IPS-11a (cell line): ENCODE results near the gene PCBP3.

Experiments
- H3K4me3 ChIP-seq: one replicate; pipeline ENCODE4 v1.5.1; 2013; ENCODE audit warnings: low read depth, low read length, control low read depth

The PCBP3 gene

DNA sequence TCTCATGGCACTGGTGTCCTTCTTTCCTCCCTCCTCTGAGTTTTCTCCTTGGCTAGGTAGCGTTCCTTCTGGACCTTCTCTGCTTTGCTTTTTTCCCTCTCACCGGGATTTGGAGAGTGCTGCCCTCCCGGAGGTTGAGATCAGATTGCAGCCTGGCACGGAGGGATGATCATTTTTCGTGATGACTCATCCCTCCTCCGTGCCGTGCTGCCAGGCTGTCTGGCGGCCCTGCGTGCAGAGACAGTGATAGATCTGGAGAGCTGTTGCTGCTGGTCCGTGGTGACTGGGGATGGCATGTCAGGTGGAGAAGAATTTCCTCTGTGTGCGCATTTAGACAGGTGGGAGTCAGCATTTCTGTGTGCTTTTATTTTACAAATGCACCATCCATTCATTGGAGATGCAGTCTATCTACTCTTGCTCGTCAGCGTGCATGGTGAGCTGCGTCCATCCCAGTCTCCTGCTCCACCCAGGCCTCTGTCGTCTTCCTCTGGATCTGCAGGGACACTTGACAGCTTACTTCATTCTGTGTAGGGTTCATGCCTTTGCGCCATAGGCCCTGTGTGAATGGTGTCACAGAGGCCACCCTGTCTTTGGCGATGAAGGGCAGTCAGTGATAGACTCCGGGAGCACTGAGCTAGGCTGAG, 104.4 kb downstream of the PCBP3 start:
- H3K4me3 ChIP-seq, result no peak overlapping the region

DNA sequence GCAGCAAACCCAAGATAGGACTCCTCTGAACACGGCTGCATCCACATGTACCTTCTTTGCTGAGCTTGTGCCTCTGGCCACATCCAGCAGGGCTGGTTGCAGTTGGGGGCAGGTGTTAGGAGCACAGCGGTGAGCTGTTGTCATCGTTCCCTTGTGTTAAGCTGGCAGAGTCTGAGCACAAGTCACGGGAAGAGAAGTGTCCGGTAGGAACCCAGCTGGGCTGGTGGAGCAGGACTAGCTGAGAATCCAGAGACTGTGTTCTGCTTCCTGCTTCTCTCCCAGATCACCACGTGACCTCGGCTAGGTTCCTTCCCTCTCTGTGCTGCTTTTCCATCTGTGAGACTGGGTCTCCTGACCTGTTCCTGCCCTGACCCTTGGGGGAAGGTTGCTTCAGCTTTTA, 105.1 kb downstream of the PCBP3 start:
- no peak overlapping the region for H3K4me3 ChIP-seq

GRCh38 chr21:45749974-45750373, 106.4 kb downstream of the PCBP3 start:
- H3K4me3 ChIP-seq, result no peak overlapping the region

GRCh38 chr21:45750936-45751335, 107.4 kb downstream of the PCBP3 start:
- no peak overlapping the region for H3K4me3 ChIP-seq

- H3K4me3 ChIP-seq, result no peak overlapping the region
Observed at GRCh38 chr21:45753445-45753844, 109.9 kb downstream of the PCBP3 start.

- no peak overlapping the region for H3K4me3 ChIP-seq
Observed at GRCh38 chr21:45756029-45756428, 112.5 kb downstream of the PCBP3 start.

GRCh38 chr21:45756669-45757068, 113.1 kb downstream of the PCBP3 start:
- no peak overlapping the region for H3K4me3 ChIP-seq

DNA sequence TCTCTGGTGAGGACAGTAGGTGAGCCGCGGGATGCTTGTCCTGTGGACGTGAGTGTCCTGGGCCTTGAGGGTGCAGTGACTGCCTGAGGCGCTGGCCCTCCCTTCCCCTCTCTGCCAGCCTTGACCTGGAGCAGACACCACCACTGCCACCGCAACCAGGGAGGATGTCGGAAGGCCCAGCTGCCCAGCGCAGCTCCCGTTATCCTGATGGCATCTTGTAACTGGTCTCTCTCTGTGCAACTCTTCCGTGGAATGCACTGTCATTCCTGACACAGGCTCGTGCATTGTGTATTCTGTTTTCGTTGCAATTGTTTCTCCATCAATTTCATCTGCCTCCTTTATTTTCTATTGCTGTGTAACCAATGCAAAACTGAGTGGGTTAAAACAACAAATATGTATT, 118.2 kb downstream of the PCBP3 start:
- no peak overlapping the region for H3K4me3 ChIP-seq

DNA sequence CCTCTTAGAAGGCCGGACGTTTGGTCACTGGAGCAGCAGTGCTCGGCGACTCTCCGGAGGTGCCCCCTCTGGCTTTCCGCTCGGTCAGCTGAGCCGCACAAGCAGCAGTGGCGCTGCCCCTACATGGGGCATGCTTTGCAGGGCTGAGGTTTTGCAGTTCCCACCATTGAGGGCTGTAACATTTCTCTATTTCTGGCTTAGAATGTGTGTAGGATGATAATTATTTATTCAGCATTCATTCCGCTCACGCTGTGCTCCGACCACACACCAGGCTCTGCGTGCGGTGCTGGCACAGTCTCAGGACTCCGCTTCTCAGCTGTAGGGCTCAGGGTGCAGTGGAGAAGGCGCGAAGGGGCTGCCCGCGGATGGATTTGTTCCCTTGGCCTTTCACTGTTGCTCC, 119.5 kb downstream of the PCBP3 start:
- H3K4me3 ChIP-seq, result no peak overlapping the region

GRCh38 chr21:45763506-45763905, 120.0 kb downstream of the PCBP3 start:
- no peak overlapping the region for H3K4me3 ChIP-seq

DNA sequence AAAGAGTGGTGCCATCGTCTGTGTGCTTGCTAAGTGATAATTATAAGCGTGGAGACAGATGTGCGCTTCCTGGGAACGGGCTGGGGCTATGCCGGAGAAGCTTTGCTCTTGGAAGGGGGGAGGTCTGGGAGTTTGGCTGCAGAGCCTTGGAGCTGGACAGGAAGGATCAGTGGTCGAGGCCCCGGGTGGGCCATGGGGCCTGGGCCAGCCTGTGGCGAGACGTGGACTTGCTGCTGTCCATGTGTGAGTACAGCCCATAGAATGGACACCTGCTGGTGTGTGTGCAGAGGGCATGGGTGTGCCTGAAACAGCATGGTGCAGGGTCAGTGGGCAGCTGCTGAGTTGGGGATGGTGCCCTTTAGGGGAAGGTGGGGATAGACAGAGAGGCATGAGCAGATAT, 121.3 kb downstream of the PCBP3 start:
- no peak overlapping the region for H3K4me3 ChIP-seq

- no peak overlapping the region for H3K4me3 ChIP-seq
Observed at GRCh38 chr21:45765375-45765774, 121.8 kb downstream of the PCBP3 start.

DNA sequence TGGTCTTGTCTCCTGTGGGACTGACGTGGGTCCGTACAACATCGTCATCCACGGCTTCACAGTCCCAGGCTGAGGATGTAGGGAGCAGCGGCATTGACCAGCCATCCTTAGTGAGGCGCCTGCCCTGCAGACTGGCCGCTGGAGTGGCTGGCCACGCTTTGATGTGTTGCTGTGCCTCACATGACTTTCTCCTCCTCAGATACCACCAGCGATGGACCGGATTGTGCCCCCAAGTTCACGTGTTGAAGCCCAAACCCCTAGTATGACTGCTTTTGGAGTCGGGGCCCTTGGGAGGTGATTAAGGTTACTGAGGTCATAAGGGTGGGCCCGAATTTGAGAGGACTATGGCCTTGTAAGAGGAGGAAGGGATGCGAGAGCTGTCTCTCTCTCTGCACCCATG, 122.5 kb downstream of the PCBP3 start:
- no peak overlapping the region for H3K4me3 ChIP-seq

- H3K4me3 ChIP-seq, result no peak overlapping the region
Observed at GRCh38 chr21:45766501-45766900, 123.0 kb downstream of the PCBP3 start.

GRCh38 chr21:45767071-45768006, 123.8 kb downstream of the PCBP3 start:
- no peak overlapping the region for H3K4me3 ChIP-seq

- no peak overlapping the region for H3K4me3 ChIP-seq
Observed at GRCh38 chr21:45768011-45768739, 124.7 kb downstream of the PCBP3 start.

GRCh38 chr21:45768740-45769048, 125.2 kb downstream of the PCBP3 start:
- no peak overlapping the region for H3K4me3 ChIP-seq

DNA sequence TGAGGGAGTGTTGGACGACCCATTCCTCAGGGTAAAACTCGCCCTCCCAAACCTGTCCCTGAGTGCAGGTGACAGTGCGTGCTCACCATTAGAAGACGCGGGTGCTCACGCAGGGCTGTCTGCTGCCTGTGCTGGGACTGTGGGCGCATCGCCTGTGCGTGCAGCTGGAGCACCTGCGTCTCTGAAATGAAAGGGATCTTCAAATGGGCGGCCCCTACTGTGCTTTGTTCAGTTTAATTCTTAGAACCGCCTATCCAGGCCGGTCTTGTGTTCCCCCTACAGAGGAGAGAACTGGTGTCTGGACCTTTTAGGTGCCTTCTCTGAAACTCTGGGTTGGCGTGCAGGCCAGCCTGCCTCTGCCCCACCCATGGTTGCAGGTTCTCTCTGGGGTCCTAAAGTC, 125.8 kb downstream of the PCBP3 start:
- no peak overlapping the region for H3K4me3 ChIP-seq

DNA sequence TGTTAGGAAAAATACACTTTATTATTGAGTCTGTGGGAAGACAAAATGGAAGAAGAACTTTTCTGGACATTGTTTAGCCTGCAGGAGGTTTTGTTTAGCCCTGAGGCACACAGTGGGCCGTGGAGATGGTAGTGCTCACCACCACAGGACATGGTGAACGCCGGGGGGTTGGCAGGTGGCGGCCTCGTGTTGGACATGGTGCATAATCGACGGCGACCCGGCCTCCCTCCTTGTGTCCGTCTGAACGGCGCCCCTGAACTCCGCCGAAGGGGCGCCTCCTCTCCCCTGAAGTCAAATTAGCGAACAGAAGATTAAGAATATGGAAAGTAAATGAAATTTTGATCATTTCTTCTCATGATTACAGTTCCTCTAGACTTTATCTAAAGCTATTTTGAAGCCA, 126.4 kb downstream of the PCBP3 start:
- H3K4me3 ChIP-seq, result no peak overlapping the region

GRCh38 chr21:45772180-45772579, 128.7 kb downstream of the PCBP3 start:
- no peak overlapping the region for H3K4me3 ChIP-seq

- H3K4me3 ChIP-seq, result no peak overlapping the region
Observed at GRCh38 chr21:45774291-45774690, 130.8 kb downstream of the PCBP3 start.

GRCh38 chr21:45776971-45777370, 133.4 kb downstream of the PCBP3 start:
- no peak overlapping the region for H3K4me3 ChIP-seq
